Measurements from ENCODE around the gene MPL.

DNA sequence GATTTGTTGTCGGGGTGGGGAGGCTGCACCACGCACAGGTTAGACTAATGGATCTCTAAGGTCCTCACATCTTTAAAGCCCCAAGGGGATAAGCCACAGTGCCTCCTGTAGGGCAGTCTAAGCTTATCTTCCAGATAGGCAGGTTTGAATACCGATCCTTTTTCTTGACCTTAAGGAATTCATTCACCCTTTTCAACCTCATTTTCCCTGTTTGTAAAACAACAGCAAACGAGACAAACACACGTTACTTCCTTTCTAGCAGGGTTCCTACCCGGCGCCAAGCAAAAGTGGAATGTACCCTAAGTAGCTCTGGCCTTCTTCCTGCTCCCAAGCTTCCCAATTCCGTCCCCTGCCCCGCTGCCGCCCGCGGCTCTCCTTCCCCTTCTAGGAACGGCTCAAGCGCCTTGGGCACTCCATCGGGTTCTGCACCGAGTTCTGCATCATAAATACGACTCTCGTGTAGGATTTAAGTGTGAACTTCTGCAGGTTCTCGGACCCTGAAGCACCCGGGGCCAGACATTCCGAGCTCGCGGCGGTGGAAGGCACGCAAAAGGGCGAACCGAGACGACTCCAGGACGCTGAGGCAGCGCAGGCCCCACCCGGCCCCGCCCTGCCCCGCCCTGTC is 20.6 kb downstream of the MPL start:
- TF ChIP-seq EZH2 (IDR thresholded peaks at IDR 0.05; ENCODE audit: borderline replicate concordance, low read depth, low read length, poor library complexity, severe bottlenecking), result no peak
- TF ChIP-seq, protein P1, sequence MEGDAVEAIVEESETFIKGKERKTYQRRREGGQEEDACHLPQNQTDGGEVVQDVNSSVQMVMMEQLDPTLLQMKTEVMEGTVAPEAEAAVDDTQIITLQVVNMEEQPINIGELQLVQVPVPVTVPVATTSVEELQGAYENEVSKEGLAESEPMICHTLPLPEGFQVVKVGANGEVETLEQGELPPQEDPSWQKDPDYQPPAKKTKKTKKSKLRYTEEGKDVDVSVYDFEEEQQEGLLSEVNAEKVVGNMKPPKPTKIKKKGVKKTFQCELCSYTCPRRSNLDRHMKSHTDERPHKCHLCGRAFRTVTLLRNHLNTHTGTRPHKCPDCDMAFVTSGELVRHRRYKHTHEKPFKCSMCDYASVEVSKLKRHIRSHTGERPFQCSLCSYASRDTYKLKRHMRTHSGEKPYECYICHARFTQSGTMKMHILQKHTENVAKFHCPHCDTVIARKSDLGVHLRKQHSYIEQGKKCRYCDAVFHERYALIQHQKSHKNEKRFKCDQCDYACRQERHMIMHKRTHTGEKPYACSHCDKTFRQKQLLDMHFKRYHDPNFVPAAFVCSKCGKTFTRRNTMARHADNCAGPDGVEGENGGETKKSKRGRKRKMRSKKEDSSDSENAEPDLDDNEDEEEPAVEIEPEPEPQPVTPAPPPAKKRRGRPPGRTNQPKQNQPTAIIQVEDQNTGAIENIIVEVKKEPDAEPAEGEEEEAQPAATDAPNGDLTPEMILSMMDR (conservative IDR thresholded peaks at IDR 0.05; ENCODE audit: low read depth, low read length), result peak; percentile 55; the same call in 1 of the 2 replicates

Measured in A673 (cell line).